LNCaP clone FGC (cell line): ENCODE results near the gene BTBD2.

Experiments
- DNase-seq: peaks from one replicate; pipeline ENCODE4 v3.0.0-alpha.2; 2011; ENCODE audit warnings: low read depth
- H3K4me3 ChIP-seq: 2 replicates; pipeline ENCODE4 v1.5.1; 2011; ENCODE audit warnings: mild to moderate bottlenecking, low read depth, low read length, control low read depth
- CTCF ChIP-seq: IDR thresholded peaks from 2 replicates; pipeline ENCODE4 v1.5.1; 2012; ENCODE audit warnings: mild to moderate bottlenecking; ENCODE audit not compliant: control insufficient read depth, insufficient read depth; ENCODE audit errors: extremely low read depth

BTBD2 gene

GRCh38 chr19:2041683-2042484 lies 26.4 kb upstream of the BTBD2 start:
- peak; percentile 91 for DNase-seq
- H3K4me3 ChIP-seq = peak overlapping the region; percentile 55
- TF ChIP-seq CTCF = no peak

- DNase-seq = no peak
- TF ChIP-seq CTCF = no peak
- H3K4me3 ChIP-seq = peak overlapping the region; percentile 55
Measured at GRCh38 chr19:2041433-2041682, 25.8 kb upstream of the BTBD2 start.

GRCh38 chr19:2040647-2041432 lies 25.3 kb upstream of the BTBD2 start:
- peak overlapping the region; percentile 55 for H3K4me3 ChIP-seq
- no peak for DNase-seq
- no peak for TF ChIP-seq CTCF

GRCh38 chr19:2039959-2040646 lies 24.6 kb upstream of the BTBD2 start:
- H3K4me3 ChIP-seq = no peak overlapping the region
- TF ChIP-seq CTCF = no peak
- DNase-seq = no peak

- DNase-seq = no peak
- H3K4me3 ChIP-seq = no peak overlapping the region
- TF ChIP-seq CTCF = no peak
Measured at GRCh38 chr19:2039089-2039958, 23.8 kb upstream of the BTBD2 start.

- TF ChIP-seq CTCF = no peak
- H3K4me3 ChIP-seq = no peak overlapping the region
- DNase-seq = no peak
Measured at GRCh38 chr19:2038284-2039088, 23.0 kb upstream of the BTBD2 start.
